WERI-Rb-1 (cell line): ENCODE data around the gene PLA2G2D.

Experiments
- DNase-seq: peaks from one replicate; pipeline ENCODE4 v3.0.0-alpha.2; 2020
- H3K27ac ChIP-seq: fragments of 250-450 bp; sonication (Bioruptor Pico); 2 replicates; pipeline ENCODE4 v1.5.1; 2020; ENCODE audit warnings: mild to moderate bottlenecking, moderate library complexity
- H3K27me3 ChIP-seq: fragments of 250-450 bp; sonication (Bioruptor Pico); 2 replicates; pipeline ENCODE4 v1.5.1; 2021; ENCODE audit warnings: mild to moderate bottlenecking, low read depth, moderate library complexity; ENCODE audit not compliant: insufficient read depth, severe bottlenecking
- H3K36me3 ChIP-seq: fragments of 250-450 bp; sonication (Bioruptor Pico); 2 replicates; pipeline ENCODE4 v1.5.1; 2020; ENCODE audit warnings: mild to moderate bottlenecking, moderate library complexity
- H3K4me3 ChIP-seq: 2 replicates; pipeline ENCODE4 v1.5.1; 2011; ENCODE audit warnings: low read depth, mild to moderate bottlenecking, control low read depth, low read length
- H3K9me3 ChIP-seq: fragments of 250-450 bp; sonication (Bioruptor Pico); 2 replicates; pipeline ENCODE4 v1.5.1; 2021; ENCODE audit warnings: mild to moderate bottlenecking, moderate library complexity; ENCODE audit not compliant: severe bottlenecking
- TF ChIP-seq, protein P1 (sequence below): IDR thresholded peaks from 2 replicates; pipeline ENCODE4 v1.5.1; 2011; ENCODE audit warnings: low read depth, mild to moderate bottlenecking, control low read depth, inconsistent platforms, low read length

The PLA2G2D gene

DNA sequence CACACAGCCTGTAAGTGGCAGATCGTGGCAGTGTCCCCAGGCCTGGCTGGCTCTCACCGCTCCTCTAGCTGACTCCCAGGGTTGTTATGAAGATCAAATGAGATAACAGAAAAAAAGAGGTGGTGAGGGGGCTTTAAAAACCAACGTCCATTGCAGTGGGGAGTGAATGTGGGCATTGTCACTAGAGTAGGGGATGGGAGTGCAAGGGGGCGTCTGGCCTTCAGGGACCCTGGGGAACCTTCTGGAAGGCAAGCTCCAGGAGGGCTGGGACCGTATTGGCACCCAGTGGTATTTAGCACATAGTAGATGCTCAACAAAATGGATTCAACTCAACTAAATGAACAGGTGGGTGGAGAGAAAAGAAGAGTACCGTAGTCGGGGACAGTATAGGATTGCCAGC is 3.4 kb downstream of the PLA2G2D start:
- no peak overlapping the region for H3K4me3 ChIP-seq
- TF ChIP-seq, protein P1, sequence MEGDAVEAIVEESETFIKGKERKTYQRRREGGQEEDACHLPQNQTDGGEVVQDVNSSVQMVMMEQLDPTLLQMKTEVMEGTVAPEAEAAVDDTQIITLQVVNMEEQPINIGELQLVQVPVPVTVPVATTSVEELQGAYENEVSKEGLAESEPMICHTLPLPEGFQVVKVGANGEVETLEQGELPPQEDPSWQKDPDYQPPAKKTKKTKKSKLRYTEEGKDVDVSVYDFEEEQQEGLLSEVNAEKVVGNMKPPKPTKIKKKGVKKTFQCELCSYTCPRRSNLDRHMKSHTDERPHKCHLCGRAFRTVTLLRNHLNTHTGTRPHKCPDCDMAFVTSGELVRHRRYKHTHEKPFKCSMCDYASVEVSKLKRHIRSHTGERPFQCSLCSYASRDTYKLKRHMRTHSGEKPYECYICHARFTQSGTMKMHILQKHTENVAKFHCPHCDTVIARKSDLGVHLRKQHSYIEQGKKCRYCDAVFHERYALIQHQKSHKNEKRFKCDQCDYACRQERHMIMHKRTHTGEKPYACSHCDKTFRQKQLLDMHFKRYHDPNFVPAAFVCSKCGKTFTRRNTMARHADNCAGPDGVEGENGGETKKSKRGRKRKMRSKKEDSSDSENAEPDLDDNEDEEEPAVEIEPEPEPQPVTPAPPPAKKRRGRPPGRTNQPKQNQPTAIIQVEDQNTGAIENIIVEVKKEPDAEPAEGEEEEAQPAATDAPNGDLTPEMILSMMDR, result no peak
- no peaks in the 10 kb centered on the region for H3K36me3 ChIP-seq
- H3K9me3 ChIP-seq, result no peaks in the 10 kb centered on the region
- H3K27ac ChIP-seq, result no peak overlapping the region
- DNase-seq, result no peak
- H3K27me3 ChIP-seq, result no peaks in the 10 kb centered on the region

DNA sequence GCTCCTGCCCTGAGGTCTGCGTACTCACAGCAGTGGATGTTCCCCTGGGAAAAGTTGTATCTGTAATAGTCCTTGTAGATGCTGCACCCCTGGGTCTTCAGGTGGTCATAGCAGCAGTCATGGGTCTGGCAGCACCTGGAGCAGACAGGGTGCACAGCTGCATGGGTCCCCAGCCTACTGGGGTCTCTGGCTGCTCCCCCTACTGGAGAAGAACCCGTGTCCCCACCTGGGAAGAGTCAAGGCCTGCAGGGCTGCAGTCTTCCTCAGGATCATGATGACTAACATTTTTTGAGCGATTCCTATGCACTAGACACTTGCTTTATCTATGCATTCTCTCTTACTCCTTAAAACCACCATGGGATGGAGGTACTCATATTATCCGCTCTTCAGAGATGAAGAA is 3.9 kb downstream of the PLA2G2D start:
- DNase-seq, result no peak
- no peak overlapping the region for H3K4me3 ChIP-seq
- TF ChIP-seq, protein P1, result 0 out of 2 replicates have a peak, but pooled peaks have one; percentile 28
- no peaks in the 10 kb centered on the region for H3K27me3 ChIP-seq
- no peaks in the 10 kb centered on the region for H3K36me3 ChIP-seq
- H3K27ac ChIP-seq, result no peak overlapping the region
- no peaks in the 10 kb centered on the region for H3K9me3 ChIP-seq

DNA sequence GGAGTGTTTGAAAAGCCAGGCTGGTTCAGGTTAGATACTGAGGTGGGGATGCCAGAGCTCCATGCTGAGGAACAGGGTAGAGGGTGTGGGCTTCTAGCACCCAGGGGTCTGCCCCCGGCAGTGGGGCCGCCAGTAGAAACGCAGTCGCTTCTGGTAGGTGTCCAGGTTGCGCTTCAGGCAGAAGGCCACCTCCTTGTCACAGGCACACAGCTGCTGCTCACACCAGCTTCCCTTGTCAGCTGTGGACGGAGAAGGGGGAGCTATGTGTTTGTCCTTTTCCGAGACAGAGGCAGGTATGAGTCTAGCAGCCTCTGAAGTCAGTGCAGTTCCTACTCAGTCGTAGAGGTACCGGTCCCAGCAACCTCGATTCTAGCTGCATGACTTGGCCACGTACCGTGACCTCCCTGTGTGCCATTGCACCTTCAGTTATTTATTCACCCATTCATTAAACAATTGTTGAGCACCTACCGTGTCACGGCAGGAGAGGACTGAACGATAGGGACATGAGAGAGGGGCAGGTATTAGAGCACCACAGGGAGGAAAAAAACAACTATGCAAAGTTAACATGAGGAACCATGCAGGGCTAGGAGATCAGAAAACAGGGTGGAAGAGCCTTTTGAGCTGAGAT is 5.2 kb downstream of the PLA2G2D start:
- H3K9me3 ChIP-seq, result no peaks in the 10 kb centered on the region
- H3K27ac ChIP-seq, result no peak overlapping the region
- H3K4me3 ChIP-seq, result no peak overlapping the region
- H3K27me3 ChIP-seq, result no peaks in the 10 kb centered on the region
- no peak for DNase-seq
- H3K36me3 ChIP-seq, result no peaks in the 10 kb centered on the region
- TF ChIP-seq, protein P1, result no peak

DNA sequence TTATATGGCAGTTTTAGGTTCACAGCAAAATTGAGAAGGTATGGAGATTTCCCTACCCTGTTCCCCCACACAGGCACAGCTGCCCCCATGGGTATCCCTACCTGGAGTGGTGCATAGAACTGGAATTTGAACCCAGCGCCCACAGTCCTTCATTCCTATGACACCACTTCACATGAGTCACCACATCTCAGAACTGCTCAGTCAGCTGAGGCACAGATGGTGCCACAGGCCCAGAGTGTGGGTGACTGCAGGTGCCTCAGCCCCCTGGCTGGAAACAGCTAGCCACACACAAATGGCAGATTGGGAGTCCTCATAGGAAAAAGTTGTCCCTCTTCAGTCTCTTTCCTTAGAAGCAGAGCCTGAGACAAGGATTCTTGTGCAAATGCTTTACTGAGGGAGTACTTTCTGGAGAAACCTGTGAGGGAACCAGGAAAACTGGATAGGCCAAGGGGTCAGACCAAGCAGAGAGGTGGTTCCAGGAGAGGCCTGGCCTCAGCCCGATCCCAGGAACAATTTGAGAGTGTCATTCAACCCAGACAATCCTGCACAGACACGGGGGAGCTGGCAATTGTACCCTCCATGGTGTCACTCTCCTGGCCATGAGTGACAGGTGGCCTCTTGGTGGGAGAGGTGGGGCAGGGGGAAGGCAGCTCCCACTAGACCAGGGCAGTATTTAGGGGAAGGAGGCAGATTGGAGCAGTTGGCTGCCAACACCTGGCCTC is 6.9 kb downstream of the PLA2G2D start:
- Histone ChIP-seq H3K9me3 (no peaks in the 10 kb centered on the region), H3K27me3 (no peaks in the 10 kb centered on the region), H3K36me3 (no peaks in the 10 kb centered on the region), H3K4me3 (no peak overlapping the region), H3K27ac (no peak overlapping the region)
- no peak for DNase-seq
- TF ChIP-seq, protein P1, result no peak

DNA sequence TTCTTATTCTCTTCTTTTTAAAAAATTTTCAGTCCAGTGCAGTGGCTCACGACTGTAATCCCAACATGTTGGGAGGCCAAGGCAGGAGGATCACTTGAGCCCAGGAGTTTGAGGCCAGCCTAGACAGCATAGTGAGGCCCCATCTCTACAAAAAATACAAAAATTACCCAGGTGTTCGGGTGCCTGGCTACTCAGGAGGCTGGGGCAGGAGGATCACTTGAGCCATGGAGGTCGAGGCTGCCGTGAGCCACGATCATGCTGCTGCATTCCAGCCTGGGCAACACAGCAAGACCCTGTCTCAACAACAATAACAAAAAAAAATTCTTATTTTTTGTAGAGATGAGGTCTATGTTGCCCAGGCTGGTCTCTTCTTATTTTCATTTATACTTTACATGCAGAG is 7.9 kb downstream of the PLA2G2D start:
- no peak overlapping the region for H3K27ac ChIP-seq
- H3K36me3 ChIP-seq, result no peaks in the 10 kb centered on the region
- no peaks in the 10 kb centered on the region for H3K9me3 ChIP-seq
- TF ChIP-seq, protein P1, result no peak
- DNase-seq, result no peak
- no peaks in the 10 kb centered on the region for H3K27me3 ChIP-seq
- no peak overlapping the region for H3K4me3 ChIP-seq
